Neural cell (in vitro differentiated cells): Measurements from ENCODE around the gene SLC25A15. TPM values are rescaled to one million over a fixed set of nuclear protein-coding genes. Genes with fewer than 3 reads are reported as not detected.

Experiments used
- H2AFZ ChIP-seq: fragments of 200-600, 300-800 bp; sonication (generic), shearing (Covaris generic); 2 replicates; pipeline ENCODE4 v1.6.0; 2014; ENCODE audit warnings: low read depth, mild to moderate bottlenecking, antibody characterized with exemption, low read length, moderate library complexity
- H3F3A ChIP-seq: fragments of 200-600 bp; shearing (Covaris generic); 2 replicates; pipeline ENCODE4 v1.6.1; 2016; ENCODE audit warnings: mild to moderate bottlenecking, moderate library complexity, mixed read lengths, antibody characterized with exemption, low read length; ENCODE audit not compliant: insufficient read depth, poor library complexity, severe bottlenecking
- H3K27ac ChIP-seq: fragments of 200-600, 300-800 bp; sonication (generic), shearing (Covaris generic); 2 replicates; pipeline ENCODE4 v1.5.1; 2014; ENCODE audit warnings: mild to moderate bottlenecking, low read length, moderate library complexity
- H3K27me3 ChIP-seq: fragments of 300-800, 200-600 bp; sonication (generic), shearing (Covaris generic); 2 replicates; pipeline ENCODE4 v1.6.0; 2014; ENCODE audit warnings: mild to moderate bottlenecking, low read depth, low read length, moderate library complexity; ENCODE audit not compliant: insufficient read depth
- H3K36me3 ChIP-seq: fragments of 300-800, 200-600 bp; sonication (generic), shearing (Covaris generic); 2 replicates; pipeline ENCODE4 v1.5.1; 2014; ENCODE audit warnings: mild to moderate bottlenecking, antibody characterized with exemption, low read length, moderate library complexity; ENCODE audit not compliant: insufficient read depth
- H3K4me2 ChIP-seq: fragments of 300-800, 200-600 bp; sonication (generic), shearing (Covaris generic); 2 replicates; pipeline ENCODE4 v1.6.0; 2014; ENCODE audit warnings: mild to moderate bottlenecking, low read length
- H3K4me3 ChIP-seq: fragments of 300-800, 200-600 bp; sonication (generic), shearing (Covaris generic); 2 replicates; pipeline ENCODE4 v1.5.1; 2014; ENCODE audit warnings: mild to moderate bottlenecking, low read length, moderate library complexity
- H3K79me2 ChIP-seq: fragments of 200-600 bp; shearing (Covaris generic); replicated peaks from 2 replicates; pipeline ENCODE4 v1.6.0; 2014; ENCODE audit warnings: mild to moderate bottlenecking, low read length, moderate library complexity; ENCODE audit not compliant: insufficient read depth
- H3K9ac ChIP-seq: fragments of 300-800, 200-600 bp; sonication (generic), shearing (Covaris generic); 2 replicates; pipeline ENCODE4 v1.6.1; 2016; ENCODE audit warnings: mild to moderate bottlenecking, low read length, mixed read lengths
- H3K9me2 ChIP-seq: fragments of 200-600 bp; shearing (Covaris generic); 2 replicates; pipeline ENCODE4 v1.6.1; 2016; ENCODE audit warnings: mild to moderate bottlenecking, low read length, mixed read lengths; ENCODE audit not compliant: insufficient read depth
- H3K9me3 ChIP-seq: fragments of 200-600, 300-800 bp; sonication (generic), shearing (Covaris generic); 2 replicates; pipeline ENCODE4 v1.6.1; 2016; ENCODE audit warnings: mild to moderate bottlenecking, mixed run types, low read length, moderate library complexity, mixed read lengths
- H4K20me1 ChIP-seq: fragments of 200-600 bp; shearing (Covaris generic); 2 replicates; pipeline ENCODE4 v1.6.1; 2016; ENCODE audit warnings: mild to moderate bottlenecking, mixed run types; ENCODE audit not compliant: insufficient read depth
- CTCF ChIP-seq: fragments of 450-650 bp; IDR thresholded peaks from 2 replicates; pipeline ENCODE4 v1.5.1; 2014; ENCODE audit warnings: antibody characterized with exemption, mild to moderate bottlenecking, moderate library complexity; ENCODE audit not compliant: poor library complexity, severe bottlenecking
- EP300 ChIP-seq: fragments of 450-650 bp; conservative IDR thresholded peaks from 2 replicates; pipeline ENCODE4 v1.6.1; 2014; ENCODE audit warnings: antibody characterized with exemption, mild to moderate bottlenecking, moderate library complexity; ENCODE audit not compliant: poor library complexity, severe bottlenecking
- EZH2 ChIP-seq: fragments of 200-600, 300-800 bp; shearing (Covaris generic), sonication (generic); IDR thresholded peaks from 2 replicates; pipeline ENCODE4 v1.6.1; 2014; ENCODE audit warnings: antibody characterized with exemption, low read length, borderline replicate concordance, mild to moderate bottlenecking; ENCODE audit not compliant: insufficient read depth, poor library complexity, severe bottlenecking
- MXI1 ChIP-seq: fragments of 450-650 bp; conservative IDR thresholded peaks from 2 replicates; pipeline ENCODE4 v1.6.1; 2014; ENCODE audit warnings: antibody characterized with exemption, mild to moderate bottlenecking; ENCODE audit not compliant: poor library complexity, severe bottlenecking
- POLR2AphosphoS5 ChIP-seq: IDR thresholded peaks from 2 replicates; pipeline ENCODE4 v1.6.1; 2012
- RAD21 ChIP-seq: fragments of 450-650 bp; conservative IDR thresholded peaks from 2 replicates; pipeline ENCODE4 v1.6.1; 2014; ENCODE audit warnings: antibody characterized with exemption, mild to moderate bottlenecking, moderate library complexity
- REST ChIP-seq: IDR thresholded peaks from 2 replicates; pipeline ENCODE4 v1.6.1; 2012; ENCODE audit warnings: borderline replicate concordance
- SMC3 ChIP-seq: fragments of 450-650 bp; conservative IDR thresholded peaks from 2 replicates; pipeline ENCODE4 v1.6.1; 2014; ENCODE audit warnings: antibody characterized with exemption, mild to moderate bottlenecking, moderate library complexity; ENCODE audit not compliant: poor library complexity
- TAF1 ChIP-seq: IDR thresholded peaks from 2 replicates; pipeline ENCODE4 v1.6.1; 2012; ENCODE audit warnings: low read depth
- polyA plus RNA-seq: library from polyadenylated mRNA; depleted of rRNA; stranded (reverse); fragments of >200 nt; gene quantifications from 2 replicates; pipeline ENCODE4 v1.2.3, GENCODE V29; 2014

SLC25A15 gene
- polyA plus RNA-seq, 1 donor from 2014 or later = 23.6 TPM

GRCh38 chr13:40806241-40806640 is 16.8 kb downstream of the SLC25A15 start:
- no peak for TF ChIP-seq SMC3
- no peak for TF ChIP-seq EZH2
- TF ChIP-seq EP300 = no peak
- no peak for TF ChIP-seq TAF1
- TF ChIP-seq POLR2AphosphoS5 = no peak
- no peak for TF ChIP-seq REST
- TF ChIP-seq MXI1 = no peak
- TF ChIP-seq CTCF = no peak
- TF ChIP-seq RAD21 = no peak
- no peak overlapping the region for H3K4me3 ChIP-seq
- H3K9me2 ChIP-seq = no peaks in the 10 kb centered on the region
- no peak overlapping the region for H2AFZ ChIP-seq
- no peaks in the 10 kb centered on the region for H4K20me1 ChIP-seq
- no peaks in the 10 kb centered on the region for H3K36me3 ChIP-seq
- H3K9ac ChIP-seq = no peak overlapping the region
- no peaks in the 10 kb centered on the region for H3K9me3 ChIP-seq
- no peaks in the 10 kb centered on the region for H3F3A ChIP-seq
- H3K27me3 ChIP-seq = no peaks in the 10 kb centered on the region
- H3K79me2 ChIP-seq = no peaks in the 10 kb centered on the region
- no peak overlapping the region for H3K4me2 ChIP-seq
- no peak overlapping the region for H3K27ac ChIP-seq

- peaks cover 4% of the 10 kb centered on the region for H3K36me3 ChIP-seq
- no peak for TF ChIP-seq TAF1
- TF ChIP-seq SMC3 = no peak
- no peak for TF ChIP-seq EZH2
- TF ChIP-seq POLR2AphosphoS5 = no peak
- no peak for TF ChIP-seq RAD21
- no peak for TF ChIP-seq REST
- no peak for TF ChIP-seq MXI1
- no peak overlapping the region for H3K9ac ChIP-seq
- H3K27me3 ChIP-seq = no peaks in the 10 kb centered on the region
- H3K4me3 ChIP-seq = no peak overlapping the region
- no peaks in the 10 kb centered on the region for H3K9me2 ChIP-seq
- H3K79me2 ChIP-seq = no peaks in the 10 kb centered on the region
- no peaks in the 10 kb centered on the region for H3K9me3 ChIP-seq
- no peak overlapping the region for H2AFZ ChIP-seq
- H3K27ac ChIP-seq = no peak overlapping the region
- no peaks in the 10 kb centered on the region for H3F3A ChIP-seq
- no peaks in the 10 kb centered on the region for H4K20me1 ChIP-seq
- H3K4me2 ChIP-seq = no peak overlapping the region
Observed at GRCh38 chr13:40809471-40809870, 20.1 kb downstream of the SLC25A15 start.
